ENCODE measurements around the gene PCBP4.
"Not testable (repeated sequence)": the region's sequence is repeated elsewhere in the genome, so short reads cannot be mapped to it uniquely, and the experiment has no call there.

The PCBP4 gene

DNA sequence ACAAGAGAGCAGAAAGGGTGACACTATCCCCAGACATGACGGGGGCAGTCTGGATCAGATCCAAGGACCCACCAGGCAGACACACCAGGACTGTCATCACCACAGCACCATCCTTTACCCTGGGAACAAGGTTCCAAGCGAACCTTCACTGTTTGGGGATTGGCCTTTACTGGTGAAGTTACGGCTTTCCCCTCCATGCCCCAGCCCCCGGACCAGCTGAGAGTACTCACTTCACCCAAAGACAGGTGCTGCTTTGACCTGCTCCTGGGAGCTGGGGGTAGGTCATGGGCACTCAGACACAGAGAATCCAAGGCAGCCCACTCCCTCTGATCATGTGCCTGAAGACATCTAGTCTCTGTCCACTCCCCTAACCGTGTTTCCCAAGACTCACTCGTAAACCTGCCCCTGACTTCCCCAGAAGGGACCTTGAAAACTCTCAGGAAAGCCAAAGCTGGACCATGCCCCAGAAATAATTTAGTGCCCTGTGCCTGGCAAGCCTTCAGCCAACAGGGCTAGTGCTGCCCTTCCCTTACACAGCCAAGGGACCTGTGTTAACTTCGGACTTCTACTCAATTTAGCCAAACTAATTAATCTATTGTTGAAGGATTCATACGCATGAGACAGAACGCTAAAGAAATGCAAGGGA is 28.4 kb downstream of the PCBP4 start:
- DNase-seq (ENCODE audit: low spot score), result no peak

DNA sequence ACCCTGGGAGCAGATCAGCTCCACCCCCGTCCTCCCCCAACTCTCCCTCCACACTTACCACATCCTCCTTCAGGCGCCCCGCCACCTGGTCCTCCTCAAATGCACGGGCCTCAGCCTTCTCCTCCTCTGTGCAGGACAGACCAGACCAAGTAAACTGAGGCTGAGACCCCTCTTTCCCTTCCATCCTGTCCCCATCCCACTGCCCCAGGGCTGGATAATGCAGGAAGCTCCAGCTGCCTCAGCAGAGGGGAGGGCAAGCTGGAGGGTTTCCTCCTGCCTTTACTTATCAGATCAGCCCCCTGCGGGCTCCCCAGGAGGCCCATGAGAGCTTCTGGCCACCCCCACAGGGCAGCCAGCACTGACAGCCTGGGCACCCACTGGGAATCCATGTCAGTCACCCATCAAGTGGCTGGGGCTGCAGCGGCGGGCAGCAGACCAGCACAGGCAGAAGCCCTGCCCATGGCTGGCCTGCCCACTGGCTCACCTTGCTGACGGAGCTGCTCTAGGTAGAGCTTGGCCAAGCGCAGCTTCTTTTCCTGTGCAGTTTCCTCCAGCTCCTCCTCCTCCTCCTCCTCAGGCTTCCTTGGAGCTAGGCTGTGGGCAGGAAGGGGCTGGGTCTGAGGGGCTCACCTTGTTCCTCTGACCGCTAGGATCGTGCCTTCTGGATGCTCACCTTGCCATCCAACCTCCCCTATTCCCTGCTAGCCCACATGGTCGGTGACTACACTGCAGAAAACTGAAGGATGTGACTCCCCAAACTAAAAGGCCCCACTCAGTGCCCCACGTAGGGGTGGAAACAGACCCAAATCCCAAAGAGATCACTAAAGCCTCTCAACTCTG is 29.4 kb downstream of the PCBP4 start:
- no peak for DNase-seq (ENCODE audit: low spot score)

DNA sequence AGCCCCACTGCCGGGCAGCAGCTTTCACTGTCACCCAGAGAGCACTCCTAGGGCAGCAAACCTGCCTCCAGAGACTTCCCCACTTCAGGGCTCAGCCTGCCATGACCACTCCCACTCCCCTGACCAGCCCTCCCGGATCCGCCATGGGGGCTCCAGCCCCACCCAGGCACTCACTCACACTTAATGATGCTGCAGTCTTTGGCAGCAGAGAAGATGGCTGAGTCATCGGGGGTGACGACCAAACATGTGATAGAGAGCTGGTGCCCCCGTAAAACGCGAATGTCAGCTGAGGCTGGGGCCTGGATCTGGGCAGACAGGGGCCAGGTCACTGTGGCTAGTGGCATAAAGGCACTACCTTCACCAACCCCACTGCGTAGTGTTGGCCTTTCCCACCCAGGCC is 30.2 kb downstream of the PCBP4 start:
- no peak for DNase-seq (ENCODE audit: low spot score)

DNA sequence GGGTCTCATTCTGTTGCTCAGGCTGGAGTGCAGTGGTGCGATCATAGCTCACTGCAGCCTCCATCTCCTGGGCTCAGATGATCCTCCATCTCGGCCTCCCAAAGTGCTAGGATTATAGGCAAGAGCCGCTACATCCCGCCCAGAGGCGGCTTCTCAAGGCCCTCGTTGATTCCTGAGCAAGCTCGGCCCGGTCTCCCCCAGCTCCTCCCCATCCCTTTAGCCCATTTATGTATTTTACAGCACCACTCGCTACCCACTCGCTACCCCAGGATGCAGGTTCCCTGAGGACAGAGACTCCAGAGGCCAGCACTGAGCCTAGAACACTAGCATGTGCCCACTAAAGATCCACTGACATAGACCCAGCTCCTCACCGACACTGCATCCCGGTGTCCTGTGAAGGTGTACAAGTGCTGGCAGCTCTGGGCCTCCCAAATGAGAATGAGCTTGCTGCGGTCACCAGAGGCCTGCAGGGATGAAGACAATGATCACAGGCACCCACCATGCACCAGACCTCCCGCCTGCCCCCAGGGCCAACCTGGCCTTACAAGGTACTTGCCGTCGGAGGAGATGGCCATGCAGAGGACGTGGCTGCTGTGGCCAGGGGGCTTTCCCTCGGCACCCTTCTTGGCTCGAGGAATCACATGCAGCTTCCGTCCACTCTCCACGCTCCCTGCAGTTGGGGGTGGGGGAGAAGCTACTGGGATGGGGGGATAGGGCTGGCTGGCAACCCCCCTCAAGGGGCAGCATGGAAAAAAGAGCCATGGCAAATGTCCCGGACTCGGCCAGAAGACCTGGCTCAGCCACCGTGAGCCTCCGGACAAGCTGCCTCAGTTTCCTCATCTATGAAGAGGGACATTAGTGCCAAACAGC is 31.1 kb downstream of the PCBP4 start:
- DNase-seq (ENCODE audit: low spot score), result no peak

DNA sequence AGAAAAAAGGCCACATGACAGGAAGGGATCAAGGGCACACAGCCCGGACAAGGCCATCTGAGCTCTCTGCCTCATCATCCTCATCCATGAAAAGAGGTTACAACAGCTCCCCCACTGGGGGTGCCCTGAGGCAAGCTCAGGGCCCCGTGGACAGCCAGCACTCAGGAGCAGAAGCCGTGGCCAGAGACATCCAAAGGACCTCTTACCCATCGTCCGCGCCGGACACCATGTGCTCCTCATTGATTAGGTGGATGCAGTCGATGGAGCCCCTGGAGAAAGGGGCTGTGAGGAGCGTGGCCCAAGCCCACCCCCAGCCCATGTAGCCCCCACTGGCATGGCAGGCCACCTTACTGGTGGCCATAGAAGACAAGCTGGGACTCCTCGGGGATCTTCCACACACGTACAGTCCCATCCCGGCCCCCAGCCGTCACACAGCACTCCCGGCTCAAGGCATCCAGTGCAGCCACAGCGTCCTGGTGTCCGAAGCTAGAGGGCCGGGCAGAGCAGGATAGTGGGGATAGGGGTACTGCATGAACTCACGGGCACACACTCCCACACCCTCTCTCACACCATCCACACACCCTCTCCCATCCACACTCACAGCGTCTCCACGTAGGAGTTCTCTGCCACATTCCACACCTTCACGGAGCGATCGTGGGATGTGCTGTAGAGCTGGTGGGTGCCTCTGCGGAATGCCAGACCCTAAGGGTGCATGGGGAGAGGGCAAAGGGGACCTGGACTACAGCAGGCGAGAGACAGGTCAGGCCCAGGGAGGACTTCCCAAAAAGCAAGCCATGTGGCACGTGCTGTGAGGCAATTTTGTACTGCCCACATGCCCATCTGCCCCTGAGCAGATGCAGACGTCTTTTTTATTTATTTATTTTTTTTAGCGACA is 32.0 kb downstream of the PCBP4 start:
- no peak for DNase-seq (ENCODE audit: low spot score)

DNA sequence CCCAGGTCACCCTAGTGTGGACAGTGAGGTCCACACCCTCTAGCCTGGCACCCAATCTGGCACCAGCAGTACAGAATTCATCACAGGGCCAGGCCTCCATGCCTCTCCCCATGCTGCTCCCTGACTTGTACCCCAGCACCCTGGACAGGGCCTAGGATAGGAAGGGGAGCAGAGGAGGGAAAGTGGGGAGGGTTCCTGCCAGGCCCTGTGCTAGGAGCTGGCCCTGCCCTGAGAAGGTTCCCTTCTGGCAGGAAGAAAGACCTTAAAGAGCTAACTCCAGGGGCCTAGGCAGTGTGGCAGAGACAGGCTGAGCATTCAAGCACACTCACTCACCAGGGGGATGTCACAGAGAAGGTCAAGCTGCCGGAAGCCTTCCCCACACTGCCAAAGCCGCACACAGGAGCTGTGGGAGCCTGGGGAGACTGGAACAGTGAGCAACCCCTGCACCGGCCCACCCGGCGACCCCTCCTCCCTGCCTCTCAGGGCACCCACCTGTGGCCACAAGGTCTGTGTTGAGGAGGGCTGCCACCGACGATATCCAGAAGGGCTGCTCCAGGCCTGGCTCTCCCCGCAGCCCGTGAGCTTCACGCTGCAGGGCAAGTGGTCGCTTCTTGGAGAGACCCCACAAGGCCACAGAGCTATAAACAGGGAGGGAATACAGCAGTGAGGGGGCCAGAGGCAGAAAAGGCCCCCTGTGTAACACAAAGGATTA is 33.0 kb downstream of the PCBP4 start:
- DNase-seq (ENCODE audit: low spot score), result no peak

DNA sequence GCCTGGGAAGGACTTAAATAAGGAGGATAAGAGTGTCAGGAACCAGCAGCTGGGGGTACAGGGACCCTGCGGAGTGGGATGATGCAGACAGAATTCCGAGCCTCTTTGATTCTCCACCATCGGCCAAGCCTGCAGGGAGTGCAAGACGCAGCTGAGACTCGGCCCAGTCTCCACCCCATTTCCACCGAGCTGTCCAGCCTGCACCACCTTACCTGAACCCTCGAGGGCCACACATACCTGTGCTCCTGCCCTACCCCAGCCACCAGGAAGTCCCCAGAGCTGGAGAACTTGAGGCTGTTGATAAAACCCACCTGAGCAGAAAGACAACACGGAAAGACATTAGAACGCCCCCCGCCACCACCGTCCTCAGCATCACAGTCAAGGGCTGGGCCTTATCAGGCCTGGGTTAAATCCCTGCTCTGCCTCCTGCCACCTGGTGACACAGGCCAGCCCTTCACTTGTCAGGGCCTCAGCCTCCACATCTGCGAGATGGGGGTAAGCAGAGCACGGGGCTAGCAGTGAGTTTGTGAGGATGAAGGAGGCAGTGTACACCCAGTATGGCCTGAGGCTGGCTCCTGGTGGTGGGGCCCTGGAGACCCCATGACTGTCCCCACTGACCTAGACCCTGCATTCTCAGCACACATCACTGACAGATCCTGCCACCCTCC is 33.6 kb downstream of the PCBP4 start:
- DNase-seq (ENCODE audit: low spot score), result no peak

DNA sequence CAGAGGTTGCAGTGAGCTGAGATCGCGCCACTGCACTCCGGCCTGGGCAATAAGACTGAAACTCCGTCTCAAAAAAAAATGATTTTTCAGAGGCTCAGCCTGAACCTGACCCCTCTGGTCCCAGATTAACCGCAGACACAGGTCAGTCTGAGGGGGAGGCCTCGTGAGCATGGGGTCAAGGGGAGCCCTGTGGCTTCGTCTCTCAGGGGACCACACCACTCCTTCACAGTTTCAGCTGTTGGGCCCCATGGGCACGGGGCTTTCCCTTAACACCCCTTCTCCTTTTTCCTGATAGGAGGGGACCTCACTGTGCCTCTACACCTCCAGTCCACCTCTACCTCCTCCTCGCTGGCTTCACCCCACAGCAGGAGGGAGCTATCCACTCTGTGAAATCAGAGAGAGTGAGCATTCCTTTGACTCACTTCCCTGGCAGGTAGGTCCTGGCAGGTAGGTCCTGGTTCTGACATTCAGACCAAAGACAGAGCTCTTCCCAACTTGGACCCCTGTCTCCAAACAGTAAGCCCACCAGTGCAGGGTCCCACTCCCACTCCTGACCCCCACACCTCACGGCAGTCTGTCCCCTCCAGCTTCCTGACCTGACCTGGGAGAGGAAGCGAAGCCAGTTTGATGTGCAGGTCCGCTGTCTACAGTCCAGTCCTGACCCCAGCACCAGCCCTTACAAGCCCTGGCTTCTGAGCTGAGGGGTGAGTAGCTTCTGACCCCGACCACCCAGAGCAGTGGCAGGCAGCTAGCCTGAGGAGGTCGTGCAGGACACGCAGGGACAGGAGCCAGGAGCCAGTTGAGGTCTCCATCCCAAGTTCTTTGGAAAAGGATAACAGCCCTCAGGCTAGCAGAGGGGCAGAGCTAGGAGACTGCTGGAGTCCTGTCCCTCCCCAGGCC is 34.5 kb downstream of the PCBP4 start:
- no peak for DNase-seq (ENCODE audit: low spot score)

DNA sequence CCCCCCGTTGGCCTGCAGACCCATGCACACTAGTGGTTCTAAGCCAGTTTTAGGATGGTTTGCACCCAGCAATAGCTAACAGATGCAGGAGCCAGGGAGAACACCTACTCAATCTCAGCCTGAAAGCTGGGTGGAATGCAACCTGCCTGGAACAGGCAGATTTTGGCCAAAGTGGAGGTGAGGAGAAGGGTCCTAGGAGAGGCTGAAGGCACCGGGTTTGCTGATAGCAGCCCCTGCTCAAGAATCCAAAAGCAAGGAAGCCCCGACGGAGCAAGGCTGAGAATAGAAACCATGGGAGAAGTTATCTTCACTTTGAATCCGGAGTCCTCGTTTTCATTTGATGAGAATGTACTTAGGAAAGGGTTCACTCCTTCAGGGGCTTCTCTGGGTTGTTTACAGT is 35.5 kb downstream of the PCBP4 start:
- DNase-seq (ENCODE audit: low spot score), result no peak

DNA sequence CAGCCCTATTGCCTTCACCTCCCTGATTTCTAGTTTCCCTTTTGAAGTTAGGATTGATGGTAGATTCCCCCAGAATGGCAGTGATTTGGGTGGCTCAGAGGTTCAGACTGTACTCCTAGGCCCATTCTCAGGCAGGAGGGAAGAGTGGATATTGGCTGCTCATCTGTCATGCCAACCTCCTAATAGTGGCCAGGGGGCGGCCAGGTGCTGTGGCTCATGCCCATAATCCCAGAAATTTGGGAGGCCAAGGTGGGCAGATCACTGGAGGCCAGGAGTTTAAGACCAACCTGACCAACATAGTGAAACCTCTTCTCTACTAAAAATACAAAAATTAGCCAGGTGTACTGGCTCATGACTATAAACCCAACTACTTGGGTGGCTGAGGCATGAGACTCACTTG is 36.8 kb downstream of the PCBP4 start:
- DNase-seq (ENCODE audit: low spot score), result no peak

DNA sequence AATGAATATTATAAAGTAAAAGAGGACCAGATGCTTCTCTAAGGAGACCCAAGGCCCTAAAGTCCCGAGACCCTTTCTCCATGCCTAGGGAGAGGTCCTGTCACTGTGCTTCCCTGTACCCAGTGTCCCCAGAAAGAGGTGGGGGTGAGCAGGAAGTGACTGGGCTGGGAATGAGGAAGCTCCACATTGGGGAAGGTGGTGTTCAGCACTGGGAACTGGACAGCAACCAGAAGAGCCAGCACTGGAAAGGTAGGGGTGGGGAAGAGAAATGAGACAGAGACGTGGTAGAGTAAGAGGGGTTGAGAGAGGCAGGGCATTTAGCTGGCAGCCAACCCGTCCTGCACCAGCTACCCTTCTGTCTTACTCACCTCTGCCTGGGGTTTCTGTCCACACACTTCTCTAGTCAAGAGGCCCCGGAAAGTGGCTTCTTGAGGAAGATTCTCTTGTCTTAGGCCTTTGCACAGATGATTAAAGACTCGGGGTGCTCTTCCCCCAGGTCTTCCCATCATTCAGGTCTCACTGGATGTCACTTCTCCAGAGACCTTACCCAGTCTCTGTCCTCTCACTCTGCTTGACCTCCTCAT is 37.7 kb downstream of the PCBP4 start:
- no peak for DNase-seq (ENCODE audit: low spot score)

DNA sequence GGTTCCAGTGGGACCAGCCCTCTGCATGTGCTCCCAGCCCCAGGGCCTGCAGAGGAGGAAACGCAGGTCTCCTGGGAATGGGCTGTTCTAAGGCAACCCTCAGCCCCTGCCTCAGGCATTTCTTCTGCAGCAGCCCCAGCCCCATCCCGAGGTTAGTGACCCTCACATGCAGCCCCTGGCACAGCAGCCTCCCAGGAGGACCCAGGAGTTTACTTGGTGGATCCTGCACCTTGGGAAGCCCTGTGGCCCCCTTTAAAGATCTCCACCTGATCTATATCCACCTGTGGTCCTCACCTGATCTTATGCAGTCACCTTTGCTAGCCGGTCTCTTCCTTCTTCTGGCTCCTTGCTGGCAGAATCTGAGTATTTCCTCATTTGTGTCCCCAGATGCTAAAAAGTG is 38.3 kb downstream of the PCBP4 start:
- not testable (repeated sequence) for DNase-seq (ENCODE audit: low spot score)

DNA sequence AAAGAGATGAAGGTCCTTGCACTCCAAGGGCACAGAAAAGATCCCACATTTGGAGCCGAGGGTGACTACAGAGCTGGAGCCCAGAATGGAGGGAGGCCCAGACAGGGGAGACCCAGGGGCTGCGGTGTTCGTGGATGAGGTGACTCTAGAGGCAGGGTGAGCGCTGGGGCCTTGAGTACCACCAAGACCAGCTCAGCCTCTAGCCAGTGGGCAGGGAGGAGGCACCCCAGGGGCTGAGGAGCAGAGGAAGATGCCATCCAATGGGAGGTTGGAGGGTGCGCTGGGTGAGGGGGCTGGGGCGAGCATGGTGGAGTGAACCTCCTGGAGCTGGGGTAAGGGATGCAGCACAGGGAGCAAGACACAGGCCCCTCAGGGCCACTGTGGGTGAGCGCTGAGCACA is 38.8 kb downstream of the PCBP4 start:
- no peak for DNase-seq (ENCODE audit: low spot score)

DNA sequence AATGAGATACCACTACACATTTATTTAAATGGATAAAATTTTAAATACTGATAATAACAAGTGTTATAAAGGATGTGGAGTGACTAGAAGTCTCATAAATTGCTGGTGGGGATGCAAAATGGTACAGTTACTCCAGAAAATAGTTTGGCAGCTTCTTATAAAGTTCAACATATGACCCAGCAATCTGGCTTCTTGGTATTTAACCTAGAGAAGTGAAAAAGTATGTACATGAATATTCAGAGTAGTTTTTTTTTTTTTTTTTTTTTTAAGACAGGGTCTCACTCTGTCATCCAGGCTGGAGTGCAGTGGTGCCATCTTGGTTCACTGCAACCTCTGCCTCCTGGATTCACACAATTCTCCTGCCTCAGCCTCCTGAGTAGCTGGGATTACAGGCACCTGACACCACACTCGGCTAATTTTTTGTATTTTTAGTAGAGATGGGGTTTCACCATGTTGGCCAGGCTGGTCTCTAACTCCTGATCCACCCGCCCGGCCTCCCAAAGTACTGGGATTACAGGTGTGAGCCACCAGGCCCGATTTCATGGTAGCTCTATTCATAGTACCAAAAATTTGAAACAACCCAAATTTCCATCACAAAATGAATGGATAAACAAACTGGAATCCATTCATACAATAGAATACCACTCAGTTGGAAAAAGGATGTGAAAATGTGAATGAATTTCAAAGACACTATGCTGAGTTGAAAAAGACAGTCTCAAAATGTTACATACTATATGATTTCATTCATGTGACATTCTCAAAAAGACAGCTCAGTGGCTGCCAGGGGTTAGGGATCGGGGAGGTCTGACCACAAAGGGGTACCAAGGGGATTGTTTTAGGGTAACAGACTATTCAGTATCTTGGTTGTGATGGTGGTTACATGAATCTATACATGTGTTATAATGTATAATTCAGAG is 39.9 kb downstream of the PCBP4 start:
- no peak for DNase-seq (ENCODE audit: low spot score)

DNA sequence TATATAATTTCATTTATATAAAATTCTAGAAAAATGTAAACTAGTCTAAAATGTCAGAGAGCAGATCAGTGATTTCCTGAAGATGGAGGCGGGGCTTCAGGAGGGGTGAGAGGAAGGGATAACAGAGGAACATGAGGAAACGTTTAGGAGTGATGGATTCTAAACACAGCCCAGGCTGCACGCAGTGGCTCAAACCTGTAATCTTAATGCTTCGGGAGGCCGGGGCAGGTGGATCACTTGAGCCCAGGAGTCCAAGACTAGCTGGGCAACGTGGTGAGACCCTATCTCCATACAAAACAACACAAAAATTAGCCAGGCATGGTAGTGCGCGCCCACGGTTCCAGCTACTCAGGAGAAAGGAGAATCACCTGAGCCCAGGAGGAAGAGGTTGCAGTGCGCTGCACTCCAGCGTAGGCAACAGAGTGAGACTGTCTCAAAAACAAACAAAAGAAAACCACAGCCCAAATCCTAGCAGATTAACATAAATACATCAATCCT is 46.1 kb downstream of the PCBP4 start:
- DNase-seq (ENCODE audit: low spot score), result no peak

DNA sequence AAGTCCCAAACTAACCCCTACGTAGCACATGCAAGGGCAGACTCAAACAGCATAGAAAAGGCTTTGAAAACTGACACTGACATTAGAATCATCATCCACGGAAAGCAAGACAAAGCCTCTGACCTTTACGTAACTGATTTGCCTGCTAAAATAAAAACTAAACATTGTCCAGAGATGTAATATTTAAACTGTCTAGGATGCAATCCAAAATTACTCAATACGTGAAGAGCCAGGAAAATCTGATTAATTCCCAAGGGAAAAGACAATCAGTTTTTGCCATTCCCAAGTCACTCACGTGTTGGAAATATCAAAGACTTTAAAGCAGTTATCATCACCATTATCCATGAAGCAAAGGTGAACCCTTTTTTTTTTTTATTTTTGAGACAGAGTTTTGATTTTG is 50.8 kb downstream of the PCBP4 start:
- no peak for DNase-seq (ENCODE audit: low spot score)

DNA sequence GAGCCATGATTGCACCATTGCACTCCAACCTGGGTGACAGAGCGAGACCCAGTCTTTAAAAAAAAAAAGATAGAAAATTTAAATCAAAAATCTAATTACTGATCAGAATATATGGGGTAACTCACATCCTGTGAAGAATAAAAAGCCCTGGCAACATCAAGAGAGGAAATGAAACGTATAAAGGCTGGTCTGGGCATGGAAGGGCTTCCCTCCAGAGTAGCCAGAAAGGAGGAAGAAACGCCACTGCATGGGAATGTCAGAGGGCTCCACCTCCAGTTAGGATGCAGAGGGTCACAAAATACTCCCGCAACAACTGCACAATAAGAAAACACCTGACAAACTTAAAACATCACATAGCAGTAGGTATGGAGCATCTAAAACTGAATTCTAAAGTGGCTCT is 59.2 kb downstream of the PCBP4 start:
- DNase-seq (ENCODE audit: low spot score), result no peak

Measured in left forelimb (tissue), 1 donor.